WTC11 (cell line): ENCODE measurements around the gene EGR4. TPM values are rescaled to one million over a fixed set of nuclear protein-coding genes. Genes with fewer than 3 reads are reported as not detected.

ENCODE experiments used
- ATAC-seq: fragments of 200-7000 bp; cut with Tn5 transposase; 2 replicates; pipeline ENCODE4 v1.10.0; 2021; ENCODE audit warnings: mild to moderate bottlenecking, moderate library complexity
- CTCF ChIA-PET: fragments of 300-600 bp; sonication (Branson Sonifier 250); formaldehyde crosslinking; loops from one replicate; lab custom pipeline; 2021; ENCODE audit warnings: antibody characterized with exemption; lab: Charles Lee
- POLR2A ChIA-PET: fragments of 350-600 bp; sonication (Branson Sonifier 250); formaldehyde crosslinking; loops from one replicate; lab custom pipeline; 2021; ENCODE audit warnings: antibody characterized with exemption; lab: Charles Lee
- DNase-seq: peaks from one replicate; pipeline ENCODE4 v3.0.0; 2021; ENCODE audit warnings: low spot score
- H3K27ac Mint-ChIP-seq: 2 replicates; pipeline ENCODE4 v1.8.0; 2021; ENCODE audit warnings: mixed read lengths
- H3K27me3 Mint-ChIP-seq: 2 replicates; pipeline ENCODE4 v1.8.0; 2021; ENCODE audit warnings: low read depth, mild to moderate bottlenecking, moderate library complexity, mixed read lengths
- H3K36me3 Mint-ChIP-seq: 2 replicates; pipeline ENCODE4 v1.8.0; 2021; ENCODE audit warnings: mixed read lengths
- H3K4me1 Mint-ChIP-seq: 2 replicates; pipeline ENCODE4 v1.8.0; 2022; ENCODE audit warnings: mixed read lengths
- H3K4me3 Mint-ChIP-seq: 2 replicates; pipeline ENCODE4 v1.8.0; 2021; ENCODE audit warnings: mild to moderate bottlenecking, moderate library complexity, mixed read lengths
- H3K9me3 Mint-ChIP-seq: 2 replicates; pipeline ENCODE4 v1.8.0; 2021; ENCODE audit warnings: mixed read lengths
- ATF6 ChIP-seq: sonication (generic); formaldehyde crosslinking; IDR thresholded peaks from 2 replicates; pipeline ENCODE4 v1.8.1; 2023; ENCODE audit warnings: mild to moderate bottlenecking, missing genetic modification reagents
- CREM ChIP-seq: sonication (generic); formaldehyde crosslinking; IDR thresholded peaks from 2 replicates; pipeline ENCODE4 v1.8.1; 2022; ENCODE audit warnings: mild to moderate bottlenecking, missing genetic modification reagents, moderate library complexity
- ESRRA ChIP-seq: sonication (generic); formaldehyde crosslinking; IDR thresholded peaks from 2 replicates; pipeline ENCODE4 v1.8.1; 2022; ENCODE audit warnings: mild to moderate bottlenecking, missing genetic modification reagents, borderline replicate concordance
- JAZF1 ChIP-seq: fragments of 250-450 bp; sonication (Bioruptor Pico); IDR thresholded peaks from 2 replicates; pipeline ENCODE4 v1.9.0; 2021; ENCODE audit warnings: moderate library complexity, mild to moderate bottlenecking, inconsistent platforms
- JUN ChIP-seq: sonication (generic); formaldehyde crosslinking; IDR thresholded peaks from 2 replicates; pipeline ENCODE4 v1.8.0; 2023; ENCODE audit warnings: mild to moderate bottlenecking, missing genetic modification reagents
- KAT7 ChIP-seq: sonication (generic); formaldehyde crosslinking; IDR thresholded peaks from 2 replicates; pipeline ENCODE4 v1.8.1; 2023; ENCODE audit warnings: missing genetic modification reagents, mild to moderate bottlenecking, borderline replicate concordance
- MYBL2 ChIP-seq: sonication (generic); formaldehyde crosslinking; IDR thresholded peaks from 2 replicates; pipeline ENCODE4 v1.8.1; 2023; ENCODE audit warnings: mild to moderate bottlenecking, moderate library complexity, missing genetic modification reagents
- NFATC4 ChIP-seq: fragments of 250-450 bp; sonication (Bioruptor Pico); IDR thresholded peaks from 2 replicates; pipeline ENCODE4 v1.9.0; 2021; ENCODE audit warnings: mild to moderate bottlenecking
- NFE2L1 ChIP-seq: sonication (generic); formaldehyde crosslinking; IDR thresholded peaks from 2 replicates; pipeline ENCODE4 v1.8.1; 2023; ENCODE audit warnings: missing genetic modification reagents
- NFYB ChIP-seq: sonication (generic); formaldehyde crosslinking; conservative IDR thresholded peaks from 2 replicates; pipeline ENCODE4 v1.8.0; 2022; ENCODE audit warnings: low read depth, missing genetic modification reagents
- NR2C2 ChIP-seq: sonication (generic); formaldehyde crosslinking; IDR thresholded peaks from 2 replicates; pipeline ENCODE4 v1.8.0; 2022; ENCODE audit warnings: mild to moderate bottlenecking, missing genetic modification reagents
- ZMAT4 ChIP-seq: fragments of 250-450 bp; sonication (Bioruptor Pico); IDR thresholded peaks from 2 replicates; pipeline ENCODE4 v1.9.0; 2021; ENCODE audit warnings: mild to moderate bottlenecking
- ZNF232 ChIP-seq: sonication (generic); formaldehyde crosslinking; IDR thresholded peaks from 2 replicates; pipeline ENCODE4 v1.8.0; 2022; ENCODE audit warnings: mild to moderate bottlenecking, missing genetic modification reagents
- ZNF317 ChIP-seq: sonication (generic); formaldehyde crosslinking; IDR thresholded peaks from 2 replicates; pipeline ENCODE4 v1.8.1; 2023; ENCODE audit warnings: low read depth, mild to moderate bottlenecking, moderate library complexity, missing genetic modification reagents, borderline replicate concordance
- ZNF396 ChIP-seq: fragments of 250-450 bp; sonication (Bioruptor Pico); IDR thresholded peaks from 2 replicates; pipeline ENCODE4 v1.8.0; 2021; ENCODE audit warnings: mild to moderate bottlenecking, moderate library complexity, borderline replicate concordance
- ZNF512 ChIP-seq: sonication (generic); formaldehyde crosslinking; IDR thresholded peaks from 2 replicates; pipeline ENCODE4 v1.8.1; 2022; ENCODE audit warnings: missing genetic modification reagents, borderline replicate concordance
- total RNA-seq: library from RNA; stranded (reverse); gene quantifications from 3 replicates; pipeline ENCODE4 v1.2.3, GENCODE V29; 2021
- TF ChIP-seq, protein P1 (sequence below): sonication (generic); formaldehyde crosslinking; IDR thresholded peaks from 2 replicates; pipeline ENCODE4 v1.8.0; 2022; ENCODE audit warnings: mild to moderate bottlenecking, missing genetic modification reagents
- TF ChIP-seq, protein P2 (sequence below): fragments of 250-450 bp; sonication (Bioruptor Pico); IDR thresholded peaks from 2 replicates; pipeline ENCODE4 v1.9.0; 2021; ENCODE audit warnings: mild to moderate bottlenecking, borderline replicate concordance

The EGR4 gene
- total RNA-seq, 1 experiment from 2014 or later: 0.13 TPM

DNA sequence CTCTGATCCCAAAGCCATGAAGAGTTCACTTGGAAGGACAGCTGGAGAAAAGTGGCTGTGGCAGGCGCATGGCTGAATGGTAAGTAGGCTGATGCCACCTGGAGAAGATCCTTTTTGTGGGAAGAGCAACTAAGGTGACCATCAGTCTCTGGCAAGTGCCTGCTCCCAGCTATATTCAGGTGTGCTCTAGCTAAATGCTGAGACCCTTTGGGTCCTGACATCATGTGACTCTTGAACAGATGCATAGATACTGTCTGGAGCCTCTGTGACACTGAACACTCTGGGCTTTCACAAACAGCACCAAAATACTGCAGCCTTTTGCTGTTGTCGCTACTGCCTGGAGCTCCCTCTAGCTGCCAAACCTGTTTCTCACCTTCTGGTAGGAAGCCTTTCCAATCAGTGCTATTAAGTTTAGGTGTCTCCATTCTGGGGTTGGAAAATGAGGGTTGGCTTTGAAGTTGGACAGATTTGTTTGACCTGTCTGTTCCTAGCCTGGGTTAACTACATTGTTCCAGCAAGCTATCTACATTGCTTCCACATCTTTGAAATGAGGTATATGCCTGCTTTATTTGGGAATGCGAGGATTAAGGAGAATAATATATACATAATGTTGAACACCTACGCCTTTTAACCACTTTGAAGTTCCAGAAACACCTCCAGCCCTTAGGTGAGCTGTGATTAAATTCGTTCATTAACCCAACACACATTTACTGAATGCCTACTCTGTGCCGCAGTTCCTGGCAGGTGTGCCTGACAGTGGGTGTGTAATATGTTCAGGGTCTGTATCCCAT lies 3.1 kb downstream of the EGR4 start:
- Mint-ChIP-seq H3K36me3 (no peaks in the 10 kb centered on the region), H3K4me3 (peak overlapping the region; percentile 68; the same call in 1 of the 2 replicates), H3K4me1 (peaks cover 8% of the 10 kb centered on the region), H3K9me3 (no peaks in the 10 kb centered on the region), H3K27me3 (peaks cover 99% of the 10 kb centered on the region), H3K27ac (no peak overlapping the region)
- ATAC-seq (peak; percentile 6; the same call in 1 of the 2 replicates), DNase-seq (peak; percentile 61)
- TF ChIP-seq CREM (no peak), ESRRA (CRISPR knock-in tag) (no peak), NFATC4 (no peak), JAZF1 (CRISPR knock-in tag) (no peak), ZNF317 (CRISPR knock-in tag) (no peak), MYBL2 (CRISPR knock-in tag) (no peak), NFYB (CRISPR knock-in tag) (no peak), ATF6 (no peak), KAT7 (no peak), JUN (no peak), NR2C2 (CRISPR knock-in tag) (no peak), NFE2L1 (CRISPR knock-in tag) (no peak), ZNF396 (CRISPR knock-in tag) (no peak), ZNF512 (CRISPR knock-in tag) (no peak)
- TF ChIP-seq, protein P1, sequence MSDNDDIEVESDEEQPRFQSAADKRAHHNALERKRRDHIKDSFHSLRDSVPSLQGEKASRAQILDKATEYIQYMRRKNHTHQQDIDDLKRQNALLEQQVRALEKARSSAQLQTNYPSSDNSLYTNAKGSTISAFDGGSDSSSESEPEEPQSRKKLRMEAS (CRISPR knock-in tag): no peak
- ChIA-PET POLR2A (interaction anchor here (0.6 kb wide), 1 partner anchor 7 kb away, joined by 3 read pairs; no protein-coding TSS in a partner anchor), CTCF (interaction anchor here (0.5 to 4.4 kb wide), 16 partner anchors 8 to 261 kb away, joined by 3 to 37 read pairs (median 6); partner anchors contain the start of genes ALMS1, CCT7, PRADC1 and SMYD5)

DNA sequence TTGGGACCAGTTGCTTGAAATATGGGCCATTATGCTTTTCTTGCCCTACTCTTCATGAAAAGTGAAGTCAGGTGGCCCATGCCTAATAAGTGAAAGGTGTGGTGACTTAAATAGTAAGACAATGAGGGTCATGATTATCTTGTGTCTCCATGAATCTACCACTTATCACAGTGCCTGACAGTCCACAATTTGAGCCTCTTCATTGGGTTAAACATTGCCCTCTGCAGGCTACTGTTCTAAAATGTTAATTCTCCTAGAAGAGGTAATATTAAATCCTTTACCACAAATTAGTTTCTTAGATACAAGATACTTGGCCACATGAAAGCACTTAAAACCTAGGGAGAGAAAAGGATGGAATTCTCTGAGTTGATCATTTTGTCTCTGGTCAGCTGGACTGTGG lies 4.0 kb downstream of the EGR4 start:
- ATAC-seq (no peak), DNase-seq (no peak)
- Mint-ChIP-seq H3K9me3 (no peaks in the 10 kb centered on the region), H3K27me3 (peaks cover 93% of the 10 kb centered on the region), H3K4me1 (peaks cover 12% of the 10 kb centered on the region), H3K27ac (no peak overlapping the region), H3K4me3 (no peak overlapping the region), H3K36me3 (no peaks in the 10 kb centered on the region)
- CTCF ChIA-PET: interaction anchor here (0.6 to 4.4 kb wide), 10 partner anchors 11 to 112 kb away, joined by 3 to 37 read pairs (median 8); partner anchors contain the start of genes CCT7, PRADC1 and SMYD5
- POLR2A ChIA-PET: no interaction called here
- TF ChIP-seq, protein P2, sequence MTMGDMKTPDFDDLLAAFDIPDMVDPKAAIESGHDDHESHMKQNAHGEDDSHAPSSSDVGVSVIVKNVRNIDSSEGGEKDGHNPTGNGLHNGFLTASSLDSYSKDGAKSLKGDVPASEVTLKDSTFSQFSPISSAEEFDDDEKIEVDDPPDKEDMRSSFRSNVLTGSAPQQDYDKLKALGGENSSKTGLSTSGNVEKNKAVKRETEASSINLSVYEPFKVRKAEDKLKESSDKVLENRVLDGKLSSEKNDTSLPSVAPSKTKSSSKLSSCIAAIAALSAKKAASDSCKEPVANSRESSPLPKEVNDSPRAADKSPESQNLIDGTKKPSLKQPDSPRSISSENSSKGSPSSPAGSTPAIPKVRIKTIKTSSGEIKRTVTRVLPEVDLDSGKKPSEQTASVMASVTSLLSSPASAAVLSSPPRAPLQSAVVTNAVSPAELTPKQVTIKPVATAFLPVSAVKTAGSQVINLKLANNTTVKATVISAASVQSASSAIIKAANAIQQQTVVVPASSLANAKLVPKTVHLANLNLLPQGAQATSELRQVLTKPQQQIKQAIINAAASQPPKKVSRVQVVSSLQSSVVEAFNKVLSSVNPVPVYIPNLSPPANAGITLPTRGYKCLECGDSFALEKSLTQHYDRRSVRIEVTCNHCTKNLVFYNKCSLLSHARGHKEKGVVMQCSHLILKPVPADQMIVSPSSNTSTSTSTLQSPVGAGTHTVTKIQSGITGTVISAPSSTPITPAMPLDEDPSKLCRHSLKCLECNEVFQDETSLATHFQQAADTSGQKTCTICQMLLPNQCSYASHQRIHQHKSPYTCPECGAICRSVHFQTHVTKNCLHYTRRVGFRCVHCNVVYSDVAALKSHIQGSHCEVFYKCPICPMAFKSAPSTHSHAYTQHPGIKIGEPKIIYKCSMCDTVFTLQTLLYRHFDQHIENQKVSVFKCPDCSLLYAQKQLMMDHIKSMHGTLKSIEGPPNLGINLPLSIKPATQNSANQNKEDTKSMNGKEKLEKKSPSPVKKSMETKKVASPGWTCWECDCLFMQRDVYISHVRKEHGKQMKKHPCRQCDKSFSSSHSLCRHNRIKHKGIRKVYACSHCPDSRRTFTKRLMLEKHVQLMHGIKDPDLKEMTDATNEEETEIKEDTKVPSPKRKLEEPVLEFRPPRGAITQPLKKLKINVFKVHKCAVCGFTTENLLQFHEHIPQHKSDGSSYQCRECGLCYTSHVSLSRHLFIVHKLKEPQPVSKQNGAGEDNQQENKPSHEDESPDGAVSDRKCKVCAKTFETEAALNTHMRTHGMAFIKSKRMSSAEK (CRISPR knock-in tag): no peak
- TF ChIP-seq ZMAT4 (CRISPR knock-in tag) (no peak), ZNF232 (CRISPR knock-in tag) (no peak)
